AG08395 (cell line): ENCODE measurements around the gene MYO1G.

Experiments used
- DNase-seq: peaks from one replicate; pipeline ENCODE4 v3.0.0; 2012; ENCODE audit warnings: mixed read lengths, low spot score

MYO1G gene

DNA sequence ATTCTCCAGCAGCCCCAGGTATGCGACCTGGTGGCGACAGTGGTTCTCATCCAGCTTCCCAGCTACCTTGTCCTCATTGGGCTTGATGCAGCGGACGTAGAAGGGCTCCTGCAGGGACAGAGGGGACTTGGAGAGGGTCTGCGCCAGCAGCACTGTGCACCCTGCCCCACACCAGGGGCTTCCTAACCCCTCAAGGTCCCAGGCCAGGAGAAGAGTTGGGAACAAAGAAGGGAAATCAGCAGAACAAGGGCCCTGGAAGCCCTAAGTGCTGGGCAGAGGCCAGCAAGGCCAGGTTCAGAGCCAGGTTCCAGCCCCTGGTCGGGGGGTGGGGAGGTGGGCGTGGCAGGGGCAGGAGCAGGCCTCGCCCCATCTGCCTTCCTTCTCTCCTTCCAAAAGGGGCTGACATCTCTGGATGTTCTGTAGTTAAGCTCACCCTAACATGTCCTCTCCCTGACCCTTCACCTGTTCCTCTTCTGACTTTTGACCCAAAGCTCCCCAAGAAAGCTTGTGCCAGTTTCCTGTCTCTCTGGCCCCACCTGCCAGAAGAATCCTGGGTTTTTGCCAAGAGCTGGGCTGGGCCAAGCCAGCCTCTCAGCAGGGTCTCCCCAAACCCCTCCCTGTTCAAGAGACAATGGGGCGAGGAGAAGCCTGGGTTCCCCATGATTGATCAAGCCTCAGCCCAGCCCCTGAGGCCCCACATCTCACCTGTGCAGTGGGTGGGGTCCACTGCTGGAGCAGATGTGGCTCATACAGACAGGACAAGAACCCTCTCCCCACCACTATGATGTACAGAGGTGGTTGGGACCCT, 11.9 kb downstream of the MYO1G start:
- no peak for DNase-seq

- DNase-seq: no peak
These were observed 12.7 kb downstream of the MYO1G start for GRCh38 chr7:44965937-44966730.

DNA sequence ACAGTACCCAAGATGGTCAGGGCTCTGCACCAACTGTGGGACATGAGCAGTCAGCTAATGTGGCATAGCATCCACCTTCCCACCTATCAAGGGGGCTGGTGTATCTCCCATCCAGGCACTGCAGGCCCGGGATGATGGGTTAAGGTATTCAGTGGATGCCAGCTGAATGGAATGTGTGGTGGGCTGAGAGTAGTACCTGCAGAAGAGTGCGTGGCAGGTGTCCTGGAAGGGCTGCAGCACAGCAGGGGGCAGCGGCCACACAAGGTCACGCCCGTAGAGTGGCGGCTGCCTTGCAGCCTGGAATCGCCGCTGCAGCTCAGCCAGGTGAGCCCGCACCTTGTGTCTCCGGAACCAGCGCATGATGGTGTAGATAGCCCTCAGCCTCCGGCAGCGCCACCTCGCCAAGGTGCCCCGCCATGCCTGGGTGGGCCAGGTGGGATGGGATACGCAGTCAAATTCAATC, 13.3 kb downstream of the MYO1G start:
- no peak for DNase-seq

- DNase-seq: no peak
These were observed 13.9 kb downstream of the MYO1G start for GRCh38 chr7:44964831-44965440.

DNA sequence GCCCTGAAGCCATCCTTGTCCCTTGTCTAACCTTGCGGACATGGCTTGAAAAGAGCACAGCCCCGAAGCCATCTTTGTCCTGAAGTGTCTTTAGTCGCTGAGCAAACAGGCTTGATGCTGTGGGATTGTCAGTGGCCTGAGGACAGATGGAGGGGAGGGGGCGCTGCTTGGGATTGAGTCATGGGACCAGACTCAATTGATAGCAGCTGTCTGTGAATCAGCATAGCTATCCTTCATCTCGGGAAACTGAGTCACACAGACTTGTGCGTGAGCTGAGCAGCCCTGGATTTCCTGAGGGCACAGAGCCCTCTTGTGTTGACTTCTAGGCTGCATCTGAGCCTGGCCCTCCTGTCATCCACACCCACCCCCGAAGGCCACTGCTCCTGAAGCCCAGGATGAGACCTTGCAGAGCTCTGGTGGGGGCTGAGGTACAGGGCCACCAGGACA, 14.4 kb downstream of the MYO1G start:
- no peak for DNase-seq

GRCh38 chr7:44963364-44964290, 15.2 kb downstream of the MYO1G start:
- DNase-seq: no peak

GRCh38 chr7:44962483-44963251, 16.1 kb downstream of the MYO1G start:
- peak; percentile 48 for DNase-seq

DNA sequence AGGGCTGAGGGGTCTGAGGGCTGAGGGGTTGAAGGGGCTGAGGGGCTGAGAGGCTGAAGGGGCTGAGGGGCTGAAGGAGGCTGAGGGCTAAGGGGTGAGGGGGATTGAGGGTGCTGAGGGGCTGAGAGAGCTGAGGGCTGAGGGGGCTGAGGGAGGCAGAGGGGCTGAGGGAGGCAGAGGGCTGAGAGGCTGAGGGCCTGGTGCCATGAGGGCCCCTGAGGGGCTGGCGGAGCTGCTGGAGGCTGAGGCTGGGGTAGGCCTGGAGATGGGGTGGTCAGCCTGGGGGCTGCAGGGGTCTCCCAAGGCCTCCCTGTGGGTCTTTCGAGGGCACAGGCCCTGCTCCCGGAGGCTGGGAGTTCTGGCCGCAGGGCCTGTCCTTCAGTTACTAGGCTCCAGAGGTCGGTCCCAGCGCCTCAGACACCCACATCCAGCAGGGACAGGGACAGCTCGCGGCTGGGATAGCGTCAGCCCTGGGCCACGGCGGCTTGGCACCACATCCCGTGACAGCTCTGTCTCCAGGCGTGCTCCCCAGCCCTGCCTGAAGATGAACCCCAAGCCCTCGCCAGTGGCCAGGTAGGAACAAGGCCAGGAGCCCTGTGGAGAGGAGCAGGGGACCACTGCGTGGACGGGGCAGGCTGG, 16.9 kb downstream of the MYO1G start:
- DNase-seq: no peak

DNA sequence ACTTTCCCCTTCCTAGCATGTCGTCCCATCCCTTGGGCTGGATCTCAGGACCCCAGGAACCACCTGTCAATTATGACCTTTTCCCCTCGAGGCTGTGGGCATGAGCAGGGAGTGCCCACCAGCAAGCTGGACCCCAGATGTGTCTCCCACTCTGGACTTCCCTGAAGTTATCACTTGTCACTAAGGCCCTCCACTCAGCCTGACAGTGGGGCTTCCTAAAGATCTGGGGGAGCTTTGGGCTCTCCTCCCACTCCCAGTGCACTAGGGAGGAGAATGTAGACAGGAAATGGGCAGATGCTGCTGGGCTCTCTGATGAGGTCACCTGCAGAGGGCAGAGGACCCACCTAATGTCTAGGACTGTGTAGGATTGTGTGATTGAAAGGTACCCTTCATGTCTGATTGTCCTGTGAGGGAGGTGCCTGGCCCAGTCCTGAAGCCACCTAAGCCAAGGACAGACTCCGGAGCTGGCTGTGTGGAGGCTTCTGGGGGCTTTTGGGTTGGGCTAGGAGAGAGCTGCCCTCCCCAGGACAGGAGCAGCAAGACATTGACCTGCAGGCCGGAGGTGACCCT, 18.7 kb downstream of the MYO1G start:
- DNase-seq: no peak

GRCh38 chr7:44959433-44959951, 19.3 kb downstream of the MYO1G start:
- no peak for DNase-seq

- DNase-seq: no peak
These were observed 20.0 kb downstream of the MYO1G start for GRCh38 chr7:44958645-44959344.

GRCh38 chr7:44956157-44956766, 22.6 kb downstream of the MYO1G start:
- no peak for DNase-seq

DNA sequence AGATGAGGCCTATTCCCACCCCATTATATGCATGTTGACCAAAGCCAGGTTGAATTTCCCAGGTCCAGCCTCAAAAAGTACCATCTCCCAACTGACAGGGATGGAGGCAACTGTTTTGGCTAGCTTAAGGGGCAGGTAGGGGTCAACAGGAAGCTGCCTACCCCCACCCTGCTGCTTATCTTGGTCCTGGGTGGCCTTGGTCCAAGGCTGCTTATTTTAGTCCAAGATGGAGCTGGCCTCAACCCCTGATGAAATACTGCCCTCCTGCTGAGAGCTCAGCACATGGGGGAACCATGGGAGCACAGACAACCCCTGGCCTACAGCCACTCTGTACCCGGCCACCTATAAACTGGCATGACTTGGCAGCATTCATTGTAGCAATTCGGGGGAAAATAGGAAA, 23.1 kb downstream of the MYO1G start:
- DNase-seq: no peak

- no peak for DNase-seq
These were observed 25.7 kb downstream of the MYO1G start for GRCh38 chr7:44953156-44953555.

GRCh38 chr7:44949303-44949702, 29.5 kb downstream of the MYO1G start:
- no peak for DNase-seq

GRCh38 chr7:44945479-44945878, 33.3 kb downstream of the MYO1G start:
- no peak for DNase-seq

- no peak for DNase-seq
These were observed 34.0 kb downstream of the MYO1G start for GRCh38 chr7:44944821-44945220.

GRCh38 chr7:44943631-44944030, 35.2 kb downstream of the MYO1G start:
- no peak for DNase-seq

- no peak for DNase-seq
These were observed 41.4 kb downstream of the MYO1G start for GRCh38 chr7:44937426-44937825.
